ENCODE measurements around the gene NTRK2.

NTRK2 gene

DNA sequence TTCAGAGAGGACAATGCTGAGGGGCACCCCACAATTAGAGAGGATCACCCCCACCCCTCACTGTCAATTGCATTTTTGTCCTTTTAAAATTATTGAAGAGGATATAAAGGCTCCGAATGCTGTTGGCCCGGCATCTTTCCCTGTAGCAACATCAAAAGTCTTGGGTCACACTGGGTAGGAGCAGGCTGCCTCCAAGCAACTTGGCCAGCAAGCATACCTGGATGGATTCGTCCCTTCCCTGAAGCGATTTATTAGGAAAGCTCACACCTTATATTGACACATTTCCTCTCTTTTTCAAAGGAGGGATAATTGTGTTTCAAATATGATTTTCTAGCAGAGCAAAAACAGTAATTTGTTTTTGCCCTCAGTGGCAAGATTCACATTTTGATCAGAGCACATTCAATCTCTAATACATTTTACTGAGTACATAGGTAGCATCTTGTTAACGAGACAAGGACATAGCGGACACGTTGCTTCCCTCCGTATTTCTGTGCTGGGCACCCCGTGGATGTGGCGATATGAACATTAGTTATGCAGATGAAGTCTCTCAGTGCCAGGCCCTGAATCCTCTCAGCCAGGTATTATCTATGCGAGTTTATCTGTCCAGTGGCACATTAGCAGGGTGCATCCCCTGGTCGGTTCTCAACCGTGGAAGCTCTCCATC lies 321.5 kb downstream of the NTRK2 start:
- no peaks in the 10 kb centered on the region for H3K4me1 Mint-ChIP-seq
- H3K36me3 Mint-ChIP-seq (ENCODE audit: insufficient read depth), result no peaks in the 10 kb centered on the region
- H3K4me3 Mint-ChIP-seq, result no peak overlapping the region
- DNase-seq (ENCODE audit: low spot score in 2 of 2) (no peak), ATAC-seq (replicated peaks; ENCODE audit: extremely low read depth, poor library complexity, severe bottlenecking) (no peak)
- H3K9me3 Mint-ChIP-seq, result peaks cover 5% of the 10 kb centered on the region
- H3K27me3 Mint-ChIP-seq, result peaks cover 29% of the 10 kb centered on the region
- no peak overlapping the region for H3K27ac Mint-ChIP-seq (ENCODE audit: low read depth)

DNA sequence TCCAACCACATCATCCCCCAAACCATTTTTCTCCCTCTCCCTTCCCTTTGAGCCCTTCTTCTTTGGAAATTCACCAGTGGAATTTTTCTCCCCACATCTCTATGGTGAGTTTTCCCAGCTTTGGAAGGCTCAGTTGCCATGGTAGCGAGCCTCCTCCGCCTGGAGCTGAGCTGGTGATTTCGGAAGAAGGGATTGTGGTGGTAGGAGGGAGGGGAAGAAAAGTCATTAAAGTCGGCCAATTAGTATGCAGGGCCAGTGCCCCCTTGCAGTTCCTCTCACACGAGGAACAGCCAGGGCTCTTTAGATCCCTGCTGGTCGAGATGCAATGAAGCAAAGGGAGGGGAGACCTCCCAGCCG lies 322.0 kb downstream of the NTRK2 start:
- DNase-seq (ENCODE audit: low spot score in 2 of 2) (no peak), ATAC-seq (replicated peaks; ENCODE audit: extremely low read depth, poor library complexity, severe bottlenecking) (no peak)
- H3K27me3 Mint-ChIP-seq, result peaks cover 26% of the 10 kb centered on the region
- no peaks in the 10 kb centered on the region for H3K4me1 Mint-ChIP-seq
- no peaks in the 10 kb centered on the region for H3K36me3 Mint-ChIP-seq (ENCODE audit: insufficient read depth)
- peaks cover 5% of the 10 kb centered on the region for H3K9me3 Mint-ChIP-seq
- H3K27ac Mint-ChIP-seq (ENCODE audit: low read depth), result no peak overlapping the region
- H3K4me3 Mint-ChIP-seq, result no peak overlapping the region

DNA sequence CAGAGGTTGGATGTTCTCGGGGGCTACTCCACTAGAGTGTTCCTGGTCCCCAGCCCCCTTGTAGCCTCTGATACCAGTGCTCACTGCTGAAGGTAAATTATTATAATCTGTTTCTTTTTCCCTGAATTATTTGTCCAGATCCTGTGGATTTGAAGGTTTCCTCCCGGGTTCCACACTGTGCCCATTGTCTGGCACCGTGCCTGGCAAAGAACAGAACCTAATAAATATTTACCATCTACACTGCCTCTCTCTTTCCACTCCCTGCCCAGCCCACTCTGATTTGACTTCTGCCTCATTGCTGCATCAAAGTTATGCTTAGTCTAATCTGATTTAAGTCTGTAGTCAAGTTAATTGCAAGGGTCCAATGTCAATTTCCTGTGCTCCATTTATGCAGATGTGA lies 322.9 kb downstream of the NTRK2 start:
- ATAC-seq (replicated peaks; ENCODE audit: extremely low read depth, poor library complexity, severe bottlenecking), result no peak
- Mint-ChIP-seq H3K4me3 (no peak overlapping the region), H3K4me1 (no peaks in the 10 kb centered on the region), H3K9me3 (peaks cover 5% of the 10 kb centered on the region), H3K36me3 (ENCODE audit: insufficient read depth) (no peaks in the 10 kb centered on the region), H3K27me3 (peaks cover 26% of the 10 kb centered on the region), H3K27ac (ENCODE audit: low read depth) (no peak overlapping the region)
- no peak for DNase-seq (ENCODE audit: low spot score in 2 of 2)

DNA sequence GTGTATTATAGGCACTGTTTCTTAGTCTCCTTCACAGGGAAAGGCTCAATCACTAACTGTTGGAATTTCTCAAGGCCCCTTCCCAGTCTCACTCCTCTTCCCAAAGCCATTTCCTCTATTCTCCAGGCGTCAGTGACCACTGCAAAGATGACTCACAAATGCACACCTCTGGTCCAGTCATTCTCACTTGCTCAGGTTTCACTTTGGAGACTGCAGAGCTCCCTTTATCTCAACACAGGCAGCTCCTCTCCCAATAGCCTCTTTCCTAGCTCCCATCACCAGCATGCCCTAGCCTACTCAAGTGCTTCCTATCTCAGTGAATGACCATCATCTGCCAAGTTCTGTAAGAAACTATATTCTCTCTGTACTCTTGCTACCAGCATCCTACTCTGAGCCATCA lies 323.6 kb downstream of the NTRK2 start:
- Mint-ChIP-seq H3K27me3 (peaks cover 26% of the 10 kb centered on the region), H3K9me3 (peaks cover 5% of the 10 kb centered on the region), H3K4me3 (no peak overlapping the region), H3K36me3 (ENCODE audit: insufficient read depth) (no peaks in the 10 kb centered on the region), H3K4me1 (no peaks in the 10 kb centered on the region), H3K27ac (ENCODE audit: low read depth) (no peak overlapping the region)
- no peak for DNase-seq (ENCODE audit: low spot score in 2 of 2)
- ATAC-seq (replicated peaks; ENCODE audit: extremely low read depth, poor library complexity, severe bottlenecking), result no peak

DNA sequence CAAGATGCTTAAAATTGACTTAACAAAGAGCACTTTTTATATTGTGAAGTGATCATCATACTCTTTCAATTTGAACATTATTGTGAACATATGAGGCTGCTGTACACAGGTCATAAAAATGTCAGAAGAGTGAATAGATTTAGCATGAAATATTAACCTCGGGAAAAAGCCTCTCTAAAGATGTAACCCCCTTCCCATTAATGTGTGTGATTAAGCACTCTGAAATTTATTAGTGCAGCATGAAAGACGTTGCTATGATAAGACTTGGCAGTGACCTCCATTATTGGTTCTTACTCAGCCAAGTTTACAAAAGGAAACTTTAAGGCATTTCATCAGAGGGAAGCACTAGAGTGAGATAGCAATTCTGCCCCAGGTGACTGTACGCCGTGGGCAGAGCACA lies 326.5 kb downstream of the NTRK2 start:
- Mint-ChIP-seq H3K27ac (ENCODE audit: low read depth) (no peak overlapping the region), H3K4me3 (no peak overlapping the region), H3K36me3 (ENCODE audit: insufficient read depth) (no peaks in the 10 kb centered on the region), H3K4me1 (no peaks in the 10 kb centered on the region), H3K27me3 (peaks cover 39% of the 10 kb centered on the region), H3K9me3 (peaks cover 11% of the 10 kb centered on the region)
- ATAC-seq (replicated peaks; ENCODE audit: extremely low read depth, poor library complexity, severe bottlenecking) (no peak), DNase-seq (ENCODE audit: low spot score in 2 of 2) (no peak)

DNA sequence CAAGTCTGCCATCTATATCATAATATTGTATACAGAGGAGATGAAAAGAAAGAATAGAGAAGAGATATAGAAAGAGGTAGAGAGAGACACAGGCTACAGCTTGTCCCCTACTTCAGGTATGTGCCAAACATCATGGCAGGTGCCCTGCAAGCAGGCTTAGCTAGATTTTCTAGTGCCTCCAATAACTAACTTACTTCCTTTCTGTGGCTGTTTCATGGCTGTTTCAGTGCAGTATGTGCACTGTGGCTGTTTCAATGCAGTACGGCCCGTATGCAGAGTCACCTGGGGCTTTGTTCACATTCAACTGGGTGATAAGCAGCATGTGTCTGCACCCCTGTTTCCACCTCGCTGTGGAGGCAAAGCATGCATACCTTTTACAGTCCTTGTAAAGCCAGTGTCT lies 327.2 kb downstream of the NTRK2 start:
- Mint-ChIP-seq H3K4me1 (no peaks in the 10 kb centered on the region), H3K36me3 (ENCODE audit: insufficient read depth) (no peaks in the 10 kb centered on the region), H3K27me3 (peaks cover 45% of the 10 kb centered on the region), H3K4me3 (no peak overlapping the region), H3K27ac (ENCODE audit: low read depth) (no peak overlapping the region), H3K9me3 (peaks cover 11% of the 10 kb centered on the region)
- DNase-seq (ENCODE audit: low spot score in 2 of 2) (no peak), ATAC-seq (replicated peaks; ENCODE audit: extremely low read depth, poor library complexity, severe bottlenecking) (no peak)

DNA sequence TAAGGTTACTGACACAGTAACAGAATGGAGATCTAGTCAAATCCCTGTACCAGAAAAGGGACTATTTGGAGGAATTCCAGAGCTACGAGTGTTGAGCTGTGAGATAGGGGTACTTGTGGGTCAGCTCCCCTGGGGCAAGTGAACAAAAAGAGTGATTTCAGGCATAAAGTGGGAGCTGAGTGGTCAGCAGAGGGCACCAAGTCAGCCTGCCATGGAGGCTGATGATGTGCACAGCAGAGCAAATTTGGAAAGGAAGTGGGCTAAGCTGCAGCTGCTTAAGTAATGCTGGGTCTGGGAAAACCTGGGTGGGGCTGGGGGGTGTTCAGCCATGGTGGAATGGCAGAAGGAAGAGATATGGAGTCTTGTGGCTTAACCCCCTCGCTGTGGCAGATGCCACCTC lies 327.9 kb downstream of the NTRK2 start:
- DNase-seq (ENCODE audit: low spot score in 2 of 2) (no peak), ATAC-seq (replicated peaks; ENCODE audit: extremely low read depth, poor library complexity, severe bottlenecking) (no peak)
- Mint-ChIP-seq H3K4me1 (no peaks in the 10 kb centered on the region), H3K9me3 (peaks cover 11% of the 10 kb centered on the region), H3K27me3 (peaks cover 42% of the 10 kb centered on the region), H3K36me3 (ENCODE audit: insufficient read depth) (no peaks in the 10 kb centered on the region), H3K27ac (ENCODE audit: low read depth) (no peak overlapping the region), H3K4me3 (no peak overlapping the region)

DNA sequence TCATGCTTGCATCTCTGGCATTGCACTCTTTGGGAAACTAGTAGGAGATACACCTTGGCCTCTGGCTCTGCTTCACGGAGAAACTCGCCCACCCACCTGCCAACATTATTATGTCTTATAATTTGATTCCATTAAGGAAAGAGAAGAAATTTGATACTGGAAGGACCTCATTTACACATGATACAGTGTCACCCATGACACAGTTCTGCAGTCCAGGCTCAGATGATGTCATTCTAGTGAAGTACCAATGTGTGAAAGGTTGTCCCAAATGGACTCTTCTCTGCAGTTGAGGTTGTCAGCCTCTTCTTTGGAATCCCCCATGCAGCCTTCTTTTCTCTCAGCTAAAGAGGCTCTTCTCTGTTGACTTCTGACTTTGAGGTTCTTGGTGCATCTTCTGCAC lies 329.1 kb downstream of the NTRK2 start:
- H3K4me1 Mint-ChIP-seq, result no peaks in the 10 kb centered on the region
- DNase-seq (ENCODE audit: low spot score in 2 of 2) (no peak), ATAC-seq (replicated peaks; ENCODE audit: extremely low read depth, poor library complexity, severe bottlenecking) (no peak)
- H3K27me3 Mint-ChIP-seq, result peaks cover 42% of the 10 kb centered on the region
- no peaks in the 10 kb centered on the region for H3K36me3 Mint-ChIP-seq (ENCODE audit: insufficient read depth)
- H3K27ac Mint-ChIP-seq (ENCODE audit: low read depth), result no peak overlapping the region
- peaks cover 8% of the 10 kb centered on the region for H3K9me3 Mint-ChIP-seq
- H3K4me3 Mint-ChIP-seq, result no peak overlapping the region

DNA sequence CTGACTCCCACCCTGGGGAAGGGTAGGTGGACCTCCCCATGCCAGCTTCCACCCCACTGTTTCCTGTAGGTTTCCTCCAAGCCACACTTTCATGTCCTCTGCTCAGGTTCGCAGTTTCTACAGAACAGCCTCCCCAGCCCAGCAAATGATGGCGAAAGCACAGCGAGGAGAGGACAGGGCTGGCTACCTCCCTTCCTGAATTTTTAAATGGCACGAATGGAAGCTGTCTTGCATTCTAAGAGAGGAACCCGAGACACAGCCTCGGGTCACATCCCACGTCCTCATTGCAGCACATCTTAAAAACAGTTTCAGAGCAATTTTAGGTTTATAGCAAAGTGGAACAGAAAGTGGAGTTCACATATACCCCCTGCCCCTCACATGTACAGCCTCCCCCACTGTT lies 330.3 kb downstream of the NTRK2 start:
- DNase-seq (ENCODE audit: low spot score in 2 of 2), result no peak
- Mint-ChIP-seq H3K36me3 (ENCODE audit: insufficient read depth) (no peaks in the 10 kb centered on the region), H3K27me3 (peaks cover 31% of the 10 kb centered on the region), H3K9me3 (peaks cover 6% of the 10 kb centered on the region), H3K4me3 (no peak overlapping the region), H3K27ac (ENCODE audit: low read depth) (no peak overlapping the region), H3K4me1 (no peaks in the 10 kb centered on the region)
- no peak for ATAC-seq (replicated peaks; ENCODE audit: extremely low read depth, poor library complexity, severe bottlenecking)

DNA sequence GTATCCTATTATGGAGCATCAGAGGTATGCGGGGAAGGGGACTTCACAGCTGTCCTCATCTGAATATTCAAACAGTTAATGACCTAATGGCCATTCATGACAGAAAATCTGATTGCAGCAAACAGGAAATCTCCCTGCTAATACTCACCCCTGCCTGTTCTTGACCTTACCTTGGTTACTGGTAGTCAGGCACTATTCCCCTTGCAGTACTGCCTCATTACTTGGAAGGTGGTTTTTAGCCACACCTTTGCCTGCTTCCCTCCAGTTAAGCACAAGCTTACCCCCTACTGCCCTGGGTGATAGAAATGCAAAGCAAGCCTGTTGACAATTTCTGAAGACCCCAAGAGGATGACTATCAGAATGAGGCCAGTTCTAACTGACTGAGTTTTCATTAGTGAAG lies 332.4 kb downstream of the NTRK2 start:
- Mint-ChIP-seq H3K4me3 (no peak overlapping the region), H3K36me3 (ENCODE audit: insufficient read depth) (no peaks in the 10 kb centered on the region), H3K4me1 (no peaks in the 10 kb centered on the region), H3K27me3 (peaks cover 34% of the 10 kb centered on the region), H3K27ac (ENCODE audit: low read depth) (no peak overlapping the region), H3K9me3 (peaks cover 6% of the 10 kb centered on the region)
- ATAC-seq (replicated peaks; ENCODE audit: extremely low read depth, poor library complexity, severe bottlenecking) (no peak), DNase-seq (ENCODE audit: low spot score in 2 of 2) (no peak)

DNA sequence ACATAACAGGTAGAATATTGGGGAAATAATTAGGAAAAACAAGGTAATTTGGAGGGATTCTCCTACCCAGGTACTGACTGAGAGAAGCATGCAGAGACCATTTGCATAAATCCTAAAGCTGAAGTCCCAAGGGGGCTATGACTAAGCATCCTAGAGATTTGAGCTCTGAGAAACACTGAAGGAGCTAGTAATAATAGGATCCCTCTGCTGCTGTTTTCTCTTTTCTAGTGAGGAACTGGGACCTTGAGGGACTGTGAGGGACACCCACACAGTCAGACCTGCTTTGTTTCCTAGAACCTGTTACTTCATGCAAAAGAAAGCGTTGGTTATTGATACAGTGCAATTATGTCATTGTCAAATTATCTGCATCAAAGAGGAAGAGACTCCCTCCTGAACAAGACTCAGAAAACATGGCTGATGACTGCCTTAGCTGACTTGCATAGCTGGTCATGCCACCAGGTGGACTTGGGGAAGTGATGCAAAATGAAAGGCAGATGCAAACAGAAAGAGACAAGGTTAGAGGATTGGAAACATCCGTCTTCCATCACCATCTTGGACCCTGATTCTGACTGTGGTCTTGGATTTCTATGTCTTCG lies 335.4 kb downstream of the NTRK2 start:
- Mint-ChIP-seq H3K27me3 (peaks cover 37% of the 10 kb centered on the region), H3K9me3 (peaks cover 6% of the 10 kb centered on the region), H3K36me3 (ENCODE audit: insufficient read depth) (no peaks in the 10 kb centered on the region), H3K27ac (ENCODE audit: low read depth) (no peak overlapping the region), H3K4me1 (no peaks in the 10 kb centered on the region), H3K4me3 (no peak overlapping the region)
- DNase-seq (ENCODE audit: low spot score in 2 of 2) (no peak), ATAC-seq (replicated peaks; ENCODE audit: extremely low read depth, poor library complexity, severe bottlenecking) (no peak)

DNA sequence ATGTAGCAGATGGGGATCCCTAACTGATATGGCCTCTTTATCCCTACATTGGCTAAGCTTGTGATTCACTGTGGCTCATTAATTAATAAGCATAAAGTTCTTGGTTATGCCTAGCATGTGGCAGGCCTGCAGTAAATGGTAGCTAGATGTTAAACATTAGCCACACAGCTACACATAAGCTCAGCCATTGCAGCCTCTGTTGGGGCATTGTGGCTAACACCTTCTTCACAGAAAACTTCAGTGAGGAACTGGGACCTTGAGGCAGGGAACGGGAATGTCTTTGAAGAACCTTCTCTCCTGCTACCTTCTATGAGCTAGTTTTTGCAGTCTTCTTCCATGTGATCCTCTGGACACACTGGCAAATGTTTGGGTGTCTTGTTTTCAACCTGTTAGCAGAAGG lies 338.2 kb downstream of the NTRK2 start:
- no peak overlapping the region for H3K4me3 Mint-ChIP-seq
- H3K9me3 Mint-ChIP-seq, result no peaks in the 10 kb centered on the region
- H3K4me1 Mint-ChIP-seq, result no peaks in the 10 kb centered on the region
- no peak overlapping the region for H3K27ac Mint-ChIP-seq (ENCODE audit: low read depth)
- DNase-seq (ENCODE audit: low spot score in 2 of 2) (no peak), ATAC-seq (replicated peaks; ENCODE audit: extremely low read depth, poor library complexity, severe bottlenecking) (no peak)
- no peaks in the 10 kb centered on the region for H3K36me3 Mint-ChIP-seq (ENCODE audit: insufficient read depth)
- H3K27me3 Mint-ChIP-seq, result peaks cover 18% of the 10 kb centered on the region

DNA sequence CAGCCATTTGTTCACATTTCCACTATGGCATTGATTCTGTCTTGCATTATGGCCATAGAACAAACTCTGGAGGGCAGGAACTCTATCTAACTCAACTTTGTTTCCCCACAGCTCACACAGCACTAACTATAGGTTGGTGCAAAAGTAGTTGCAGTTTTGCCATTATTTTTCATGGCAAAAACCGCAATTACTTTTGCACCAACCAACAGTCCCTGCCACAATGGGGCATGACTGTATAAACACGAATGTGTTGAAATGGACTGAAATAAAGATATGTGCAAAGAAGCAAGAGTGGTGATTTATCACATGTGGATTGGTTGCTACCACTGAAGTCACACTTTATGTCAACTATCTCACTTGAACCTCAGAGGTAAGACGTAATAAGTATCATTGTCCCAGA lies 338.7 kb downstream of the NTRK2 start:
- H3K27me3 Mint-ChIP-seq, result peaks cover 14% of the 10 kb centered on the region

More for the DNA sequence above, 338.7 kb downstream of the NTRK2 start:
- H3K9me3 Mint-ChIP-seq, result no peaks in the 10 kb centered on the region
- H3K36me3 Mint-ChIP-seq (ENCODE audit: insufficient read depth), result no peaks in the 10 kb centered on the region
- H3K4me1 Mint-ChIP-seq, result no peaks in the 10 kb centered on the region
- H3K4me3 Mint-ChIP-seq, result no peak overlapping the region
- no peak for ATAC-seq (replicated peaks; ENCODE audit: extremely low read depth, poor library complexity, severe bottlenecking)
- H3K27ac Mint-ChIP-seq (ENCODE audit: low read depth), result no peak overlapping the region
- no peak for DNase-seq (ENCODE audit: low spot score in 2 of 2)

All from central memory CD8-positive, alpha-beta T cell (primary cell).